NK-92 treated with Interleukin-12 subunit alpha and Interleukin-12 subunit beta, amount 100 ng/mL, for 24 hours (cell line): ENCODE data around the gene FHOD3.
"Not testable (repeated sequence)": the region's sequence is repeated elsewhere in the genome, so short reads cannot be mapped to it uniquely, and the experiment has no call there.

Experiments used
- DNase-seq: peaks from one replicate; lab custom pipeline; 2025; lab: John Stamatoyannopoulos, UW

The FHOD3 gene

DNA sequence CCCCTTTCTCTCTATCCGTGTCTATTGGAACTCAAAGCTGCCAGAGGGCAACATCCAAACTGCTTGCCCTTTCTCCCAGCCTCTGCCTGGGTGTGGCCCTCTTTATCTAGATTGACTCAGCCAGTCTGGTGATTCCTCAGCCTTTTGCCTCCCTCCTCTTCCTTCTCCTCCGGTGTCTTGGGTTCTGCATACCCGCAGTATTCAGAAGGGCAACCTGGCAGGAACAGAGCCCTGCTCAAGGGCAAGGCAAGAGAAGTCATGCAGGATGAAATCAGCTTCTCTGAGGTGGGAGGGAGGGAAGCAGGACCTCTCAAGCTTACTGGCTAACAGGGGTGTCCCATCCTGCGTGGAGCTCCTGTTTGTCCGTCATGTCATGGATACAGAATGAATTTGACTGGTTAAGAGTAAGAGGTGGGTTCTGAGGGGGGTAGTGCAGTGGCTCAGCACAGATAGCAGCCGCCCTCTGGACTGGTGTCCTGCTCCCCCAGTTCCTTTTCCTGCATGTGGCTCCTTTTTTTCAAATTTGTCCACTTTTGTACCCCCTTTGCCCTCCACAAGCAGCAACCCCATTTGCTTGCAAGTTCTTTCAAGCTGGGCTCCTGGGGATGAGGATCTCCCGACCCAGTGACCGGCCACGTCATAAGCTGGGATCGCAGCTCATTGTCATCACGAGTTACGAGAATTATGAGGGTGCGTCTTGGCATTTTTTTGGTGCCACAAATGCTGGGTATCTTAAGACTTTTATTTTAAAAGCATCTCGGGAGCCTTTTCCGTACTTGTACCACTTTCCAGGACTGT lies 154.1 kb downstream of the FHOD3 start:
- no peak for DNase-seq

DNA sequence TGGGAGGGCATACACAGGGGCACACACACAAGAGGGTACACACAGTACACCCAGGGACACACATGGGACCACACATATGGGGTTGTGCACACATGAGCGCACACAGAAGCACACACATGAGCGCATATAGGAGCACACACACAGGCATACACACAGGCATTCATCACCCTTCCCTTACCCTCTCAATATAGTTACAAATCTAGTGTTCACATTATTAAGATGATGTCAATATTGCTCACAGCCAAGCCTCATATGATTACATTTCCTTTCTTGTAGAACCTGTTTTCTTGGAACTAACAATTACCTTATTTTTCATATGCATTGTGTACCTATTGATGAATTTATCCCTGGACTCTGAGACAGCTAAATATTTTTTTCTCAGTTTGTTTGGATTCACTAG lies 156.7 kb downstream of the FHOD3 start:
- DNase-seq, result no peak

GRCh38 chr18:36454848-36455458 lies 157.4 kb downstream of the FHOD3 start:
- DNase-seq, result no peak

DNA sequence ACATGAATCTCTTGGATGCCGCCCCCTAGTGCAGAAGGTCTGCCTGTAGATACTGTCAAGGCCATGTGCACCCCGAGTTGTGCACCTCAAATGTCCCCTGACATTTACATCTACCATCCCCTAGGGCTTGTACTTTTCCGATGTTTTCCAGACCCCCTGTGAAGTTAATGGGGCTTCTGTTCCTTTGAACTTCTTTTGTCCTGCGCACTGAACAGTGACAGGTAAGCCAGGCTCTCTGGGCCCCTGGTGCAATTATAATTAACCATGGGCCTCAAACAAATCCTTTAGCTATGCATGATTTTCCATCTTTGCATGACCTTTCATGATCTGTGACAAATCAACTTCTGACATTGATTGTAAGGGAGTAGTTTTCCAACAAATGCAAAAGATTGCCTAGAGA lies 158.4 kb downstream of the FHOD3 start:
- DNase-seq, result no peak

DNA sequence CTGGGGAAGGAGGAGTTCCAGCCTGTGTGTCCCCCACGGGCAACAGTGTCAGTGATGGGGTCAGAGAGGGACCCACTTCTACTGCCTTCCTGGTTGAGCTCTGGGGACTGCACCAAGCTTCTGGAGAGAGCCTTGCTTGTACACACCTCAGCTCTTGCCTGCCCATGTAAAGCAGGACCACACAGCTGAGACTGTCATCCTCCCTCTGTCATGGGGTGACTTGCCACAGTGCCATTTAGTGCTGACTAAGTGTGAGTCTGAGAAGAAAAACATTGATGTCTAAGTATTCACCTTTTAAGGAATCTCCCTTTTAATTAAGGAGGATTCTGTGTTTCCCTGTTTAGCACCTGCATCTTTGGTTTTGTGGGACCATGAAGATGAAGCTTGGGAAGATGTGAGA lies 159.1 kb downstream of the FHOD3 start:
- DNase-seq, result no peak

GRCh38 chr18:36457683-36458082 lies 160.2 kb downstream of the FHOD3 start:
- no peak for DNase-seq

DNA sequence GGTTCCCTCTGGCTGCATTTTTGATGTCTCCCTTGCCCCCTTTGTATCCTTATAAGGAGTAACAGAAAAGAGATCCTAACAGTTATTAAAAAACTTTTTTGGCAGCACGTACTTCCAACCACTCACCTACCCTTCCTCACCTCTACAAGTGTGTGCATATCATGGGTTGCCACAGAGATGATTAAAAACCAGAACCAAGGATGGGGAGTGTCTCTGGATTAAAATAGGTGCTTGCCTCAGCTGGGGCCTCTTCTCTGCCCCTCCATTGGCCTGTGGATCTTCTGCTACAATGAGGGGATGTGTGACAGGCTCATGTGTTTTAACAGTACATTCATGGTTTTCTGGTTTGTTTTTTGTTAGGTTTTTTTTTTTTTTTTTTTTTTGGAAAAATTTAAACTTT lies 160.8 kb downstream of the FHOD3 start:
- DNase-seq, result no peak

DNA sequence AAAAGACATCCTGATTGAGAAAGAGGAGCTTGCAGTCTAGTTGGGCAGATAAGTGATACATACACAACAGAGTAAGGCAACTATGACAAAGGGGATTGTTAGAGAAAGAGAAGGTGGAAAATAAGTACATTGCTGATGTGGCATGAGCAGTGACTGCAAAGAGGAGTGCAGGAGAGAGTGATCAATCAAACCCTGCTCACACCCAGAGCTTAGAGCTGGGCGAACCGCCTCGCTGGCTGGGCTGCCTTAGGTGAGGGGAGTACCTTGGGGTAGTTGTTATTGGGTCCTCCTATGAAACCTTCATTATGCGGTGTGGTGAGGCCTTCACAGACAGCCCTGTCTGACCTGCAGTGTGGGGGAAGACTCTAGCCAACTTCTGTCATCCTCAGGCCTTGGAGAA lies 161.7 kb downstream of the FHOD3 start:
- DNase-seq, result no peak

DNA sequence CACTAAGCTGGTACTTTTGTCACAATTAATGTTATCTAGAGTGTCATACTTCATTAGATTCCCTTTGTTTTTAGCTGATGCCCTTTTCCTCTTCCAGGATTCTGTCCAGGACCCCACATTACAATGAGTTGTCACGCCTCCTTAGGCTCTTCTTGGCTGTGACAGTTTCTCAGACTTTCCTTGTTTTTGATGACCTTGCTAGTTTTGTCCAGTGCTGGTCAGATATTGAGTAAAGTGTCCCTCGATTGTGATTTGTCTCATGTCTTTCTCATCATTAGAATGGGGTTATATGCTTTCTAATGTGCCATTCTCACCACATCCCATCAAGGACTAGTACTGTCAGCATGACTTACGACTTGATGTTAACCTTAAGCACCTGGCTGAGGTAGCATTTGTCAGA lies 162.3 kb downstream of the FHOD3 start:
- no peak for DNase-seq

- DNase-seq, result no peak
Observed at GRCh38 chr18:36460324-36460850, 162.9 kb downstream of the FHOD3 start.

DNA sequence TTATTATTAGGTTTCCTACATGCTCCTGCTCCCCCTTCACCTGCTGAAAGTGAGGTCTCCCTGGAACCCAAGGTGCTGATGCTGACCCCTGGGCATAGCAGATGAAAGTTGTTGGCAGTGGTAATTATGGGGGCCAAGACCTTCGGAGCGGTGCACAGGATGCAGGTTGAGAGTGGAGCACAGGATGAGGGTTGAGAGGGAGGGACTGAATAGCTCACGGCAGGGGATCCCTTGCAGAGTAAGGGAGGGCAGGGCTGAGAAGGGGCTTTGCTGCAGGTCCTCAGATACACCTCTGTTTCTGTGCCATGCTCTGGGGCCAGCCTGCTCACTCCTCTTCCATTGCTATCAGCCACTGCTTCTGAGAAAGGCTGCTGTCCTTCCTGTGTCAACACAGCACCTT lies 163.3 kb downstream of the FHOD3 start:
- DNase-seq, result no peak

GRCh38 chr18:36461551-36461987 lies 164.1 kb downstream of the FHOD3 start:
- DNase-seq, result no peak

GRCh38 chr18:36463516-36463915 lies 166.0 kb downstream of the FHOD3 start:
- DNase-seq, result not testable (repeated sequence)

DNA sequence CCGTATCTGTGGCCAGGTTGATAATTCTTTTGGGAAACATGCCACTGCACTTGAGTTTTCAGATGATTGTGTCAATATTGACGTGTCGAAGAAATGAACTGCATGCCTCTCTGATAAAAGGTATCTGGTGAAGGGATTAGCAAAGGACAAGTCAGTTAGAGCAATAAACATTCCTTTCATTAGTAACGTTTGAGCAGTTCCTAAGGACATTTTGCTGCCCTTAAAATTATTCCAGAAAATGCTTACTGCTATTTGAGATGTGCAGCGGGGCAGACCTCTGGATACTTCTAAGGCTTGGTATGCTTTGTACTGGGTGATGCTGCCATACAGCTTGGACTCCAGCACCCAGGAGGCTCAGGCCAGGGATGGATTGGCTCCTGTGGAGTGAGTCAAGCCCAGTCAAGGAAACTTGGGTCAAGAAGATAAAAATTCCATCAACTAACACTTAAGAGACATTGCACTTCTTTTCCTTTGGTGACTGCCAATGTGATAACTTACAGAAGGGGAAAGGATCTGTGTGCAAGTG lies 166.7 kb downstream of the FHOD3 start:
- no peak for DNase-seq

DNA sequence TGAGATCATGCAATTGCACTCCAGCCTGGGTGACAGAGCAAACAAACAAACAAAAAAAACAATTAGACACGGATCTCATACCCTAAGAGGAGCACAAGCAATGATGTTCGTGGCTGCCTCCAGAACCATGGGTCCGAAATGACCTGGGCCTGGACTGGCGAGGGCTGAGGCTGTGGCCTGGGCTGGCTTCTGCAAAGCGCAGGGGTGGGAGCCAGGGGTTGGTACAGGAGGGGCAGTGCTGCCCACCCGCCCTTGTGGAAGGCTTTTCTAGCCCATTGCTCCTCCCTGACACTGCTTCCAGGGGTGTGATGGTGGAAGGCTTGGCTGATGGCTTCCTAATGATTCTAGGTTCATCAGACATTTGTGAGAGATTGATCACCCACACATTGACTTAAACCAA lies 167.8 kb downstream of the FHOD3 start:
- no peak for DNase-seq

- DNase-seq, result no peak
Observed at GRCh38 chr18:36465970-36466369, 168.5 kb downstream of the FHOD3 start.

DNA sequence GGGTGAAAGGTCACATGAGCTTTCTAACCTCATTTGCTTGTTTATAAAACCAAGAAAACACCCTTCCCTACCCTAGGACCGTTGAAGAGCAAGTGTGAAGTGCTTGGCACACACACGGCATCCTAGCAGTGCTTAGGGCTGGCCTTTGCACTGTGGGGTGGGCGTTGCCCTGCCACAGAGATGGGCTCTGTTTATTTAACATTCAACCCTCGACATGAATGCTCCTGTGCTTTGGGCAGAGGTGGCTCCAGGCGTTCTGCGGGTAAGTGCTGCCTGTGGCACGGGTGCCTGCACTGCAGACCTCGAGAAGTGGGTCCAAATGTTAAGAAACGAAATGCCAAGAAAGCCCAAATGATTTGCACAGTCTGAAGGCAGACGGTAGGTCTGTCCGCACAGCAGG lies 170.1 kb downstream of the FHOD3 start:
- no peak for DNase-seq

GRCh38 chr18:36468161-36468560 lies 170.6 kb downstream of the FHOD3 start:
- DNase-seq, result no peak

DNA sequence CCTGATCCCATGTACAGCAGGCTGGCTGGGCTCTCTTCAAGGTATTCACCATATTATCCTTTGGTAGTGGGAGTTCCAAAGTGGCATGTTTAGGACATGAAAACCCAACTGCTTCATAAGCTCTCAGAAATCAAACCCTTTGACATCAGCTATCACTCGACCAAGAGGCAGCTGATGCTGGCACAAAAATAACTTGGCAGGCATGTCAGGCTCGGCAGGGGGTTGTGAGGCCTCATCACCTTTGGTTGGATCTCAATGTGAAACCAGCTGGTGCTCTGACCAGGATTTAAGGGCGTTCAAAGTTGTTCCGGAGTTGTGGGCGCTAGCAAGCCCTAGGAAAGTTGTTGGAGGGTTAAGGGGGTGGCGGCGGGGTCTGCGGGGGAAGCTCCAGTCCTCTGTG lies 171.9 kb downstream of the FHOD3 start:
- no peak for DNase-seq

DNA sequence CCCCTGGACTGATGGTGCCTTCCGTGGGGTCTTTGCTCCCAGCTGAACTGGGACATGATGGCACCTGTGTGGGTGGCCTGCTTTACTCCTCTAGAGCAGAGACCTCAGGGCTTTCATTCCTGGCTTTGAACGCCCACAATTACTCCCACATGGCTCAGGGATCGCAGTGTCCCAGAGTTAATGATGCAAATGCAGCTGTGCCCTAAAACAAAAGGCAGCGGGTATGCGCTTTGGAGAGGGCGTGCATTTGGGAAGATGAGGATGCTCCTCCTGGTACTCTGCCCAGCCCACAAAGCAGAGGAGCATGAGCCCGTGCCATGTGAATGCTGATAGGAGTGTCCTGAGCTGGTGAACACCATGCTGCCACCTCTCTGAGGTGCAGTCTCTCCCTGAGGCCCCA lies 173.4 kb downstream of the FHOD3 start:
- no peak for DNase-seq

DNA sequence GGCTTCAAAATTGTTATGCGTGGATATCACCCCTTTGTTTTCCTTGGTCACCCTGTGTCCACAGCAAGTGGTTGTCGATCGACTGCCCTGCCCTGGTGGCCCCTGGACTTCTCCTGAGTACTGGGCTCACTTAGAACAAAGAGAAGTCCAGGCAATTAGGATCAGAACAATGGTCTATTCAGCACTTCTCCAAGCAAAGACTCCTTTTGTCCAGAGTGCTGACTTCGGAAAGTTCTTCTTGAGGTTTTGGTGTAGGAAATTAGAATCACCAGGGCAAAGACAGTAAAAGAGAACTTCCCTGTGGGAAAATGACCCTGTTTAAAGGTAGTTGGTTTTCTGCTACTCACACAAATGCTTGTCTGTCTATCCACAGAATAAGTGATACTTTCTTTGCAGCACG lies 173.9 kb downstream of the FHOD3 start:
- DNase-seq, result no peak

DNA sequence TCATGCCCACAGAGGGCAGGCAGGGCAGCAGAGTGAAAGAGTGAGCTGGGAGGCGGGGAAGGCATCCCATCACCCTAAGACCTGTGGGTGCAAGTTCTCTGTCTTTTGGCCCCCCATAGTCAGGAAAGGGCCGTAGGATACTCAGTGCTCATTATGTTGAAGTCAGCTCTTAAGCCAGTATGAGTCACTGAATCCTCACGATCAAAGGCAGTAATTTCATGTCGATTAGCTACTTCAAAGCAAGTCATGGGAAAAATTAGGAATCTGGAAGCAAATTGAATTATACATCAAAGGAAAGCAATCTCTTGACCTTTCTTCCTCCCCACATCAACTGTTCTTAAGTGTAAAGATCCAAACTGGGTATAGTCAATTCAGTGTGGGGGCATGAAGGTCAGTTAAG lies 178.9 kb downstream of the FHOD3 start:
- no peak for DNase-seq

GRCh38 chr18:36477776-36478175 lies 180.3 kb downstream of the FHOD3 start:
- no peak for DNase-seq
